ENCODE data around the gene ASF1A.
A peak's percentile ranks its signal among the peaks of the same experiment; 100 is the strongest.

Gene ASF1A

DNA sequence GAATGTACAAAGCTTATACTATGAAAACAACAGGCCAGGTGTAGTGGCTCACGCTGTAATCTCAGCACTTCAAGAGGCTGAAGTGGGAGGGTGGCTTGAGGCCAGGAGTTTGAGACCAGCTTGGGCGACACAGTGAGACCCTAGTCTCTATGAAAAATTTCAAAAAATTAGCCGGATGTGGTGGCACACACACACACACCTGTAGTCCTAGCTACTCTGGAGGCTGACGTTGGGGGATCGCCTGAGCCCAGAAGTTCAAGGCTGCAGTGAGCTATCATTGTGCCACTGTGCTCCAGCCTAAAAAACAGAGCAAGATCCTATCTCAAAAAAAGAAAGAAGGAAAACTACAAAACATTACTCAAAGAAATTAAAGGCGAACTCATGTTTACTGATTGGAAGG, 7.3 kb upstream of the ASF1A start:
- Histone ChIP-seq H3K36me3 (ENCODE audit: insufficient read depth, low read depth, low read length) (no peaks in the 10 kb centered on the region), H3K4me3 (ENCODE audit: low read length) (no peak overlapping the region), H3K9me3 (ENCODE audit: insufficient read depth, low read depth, low read length) (no peaks in the 10 kb centered on the region), H3K27ac (ENCODE audit: low read length) (no peak overlapping the region), H3K9ac (ENCODE audit: low read depth, low read length) (no peak overlapping the region), H3K27me3 (ENCODE audit: insufficient read depth, low read length) (no peaks in the 10 kb centered on the region), H3K4me1 (ENCODE audit: insufficient read depth, low read length) (peaks cover 13% of the 10 kb centered on the region)

GRCh38 chr6:118889163-118889562, 4.8 kb upstream of the ASF1A start:
- no peaks in the 10 kb centered on the region for H3K36me3 ChIP-seq (ENCODE audit: insufficient read depth, low read depth, low read length)
- no peak overlapping the region for H3K4me3 ChIP-seq (ENCODE audit: low read length)
- no peaks in the 10 kb centered on the region for H3K27me3 ChIP-seq (ENCODE audit: insufficient read depth, low read length)
- no peak overlapping the region for H3K9ac ChIP-seq (ENCODE audit: low read depth, low read length)
- H3K4me1 ChIP-seq (ENCODE audit: insufficient read depth, low read length): peaks cover 11% of the 10 kb centered on the region; the same call in 1 of the 2 replicates
- H3K9me3 ChIP-seq (ENCODE audit: insufficient read depth, low read depth, low read length): no peaks in the 10 kb centered on the region
- H3K27ac ChIP-seq (ENCODE audit: low read length): no peak overlapping the region

- H3K27me3 ChIP-seq (ENCODE audit: insufficient read depth, low read length): no peaks in the 10 kb centered on the region
- H3K9ac ChIP-seq (ENCODE audit: low read depth, low read length): 0 out of 2 replicates have a peak overlapping the region, but pooled peaks have one; percentile 10
- peaks cover 11% of the 10 kb centered on the region; the same call in 1 of the 2 replicates for H3K4me1 ChIP-seq (ENCODE audit: insufficient read depth, low read length)
- no peaks in the 10 kb centered on the region for H3K36me3 ChIP-seq (ENCODE audit: insufficient read depth, low read depth, low read length)
- H3K9me3 ChIP-seq (ENCODE audit: insufficient read depth, low read depth, low read length): no peaks in the 10 kb centered on the region
- no peak overlapping the region for H3K27ac ChIP-seq (ENCODE audit: low read length)
- no peak overlapping the region for H3K4me3 ChIP-seq (ENCODE audit: low read length)
Measured at GRCh38 chr6:118890997-118891790, 2.8 kb upstream of the ASF1A start.

DNA sequence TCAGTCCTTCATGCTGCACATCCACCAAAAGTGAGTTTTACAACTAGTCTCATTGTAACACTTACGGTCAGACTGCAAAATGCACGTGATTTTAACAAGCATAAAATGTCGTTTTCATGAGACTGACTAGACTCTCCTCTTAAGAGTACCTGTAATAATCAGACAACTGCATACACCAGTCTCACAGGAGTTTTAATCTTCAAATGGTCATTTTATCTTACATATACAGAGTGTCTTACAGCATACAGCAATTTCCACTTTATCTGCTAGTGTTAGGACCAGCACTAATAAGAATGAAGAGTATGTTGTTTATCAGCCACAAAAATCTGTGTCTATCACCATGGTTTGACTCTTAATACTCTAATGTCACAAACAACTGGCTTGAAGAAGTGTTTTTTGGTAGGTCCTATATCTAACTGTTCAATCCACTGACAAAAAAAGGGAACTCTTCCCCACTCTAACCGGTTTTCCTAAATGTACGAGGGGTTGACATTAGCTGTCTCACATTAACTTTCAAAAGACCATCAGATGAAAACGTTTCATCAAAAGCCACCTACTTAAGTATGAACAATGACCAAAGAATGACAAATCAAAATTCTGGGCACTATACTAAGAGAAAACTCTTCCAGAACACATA, 1.5 kb upstream of the ASF1A start:
- H3K9me3 ChIP-seq (ENCODE audit: insufficient read depth, low read depth, low read length): no peaks in the 10 kb centered on the region
- no peaks in the 10 kb centered on the region for H3K27me3 ChIP-seq (ENCODE audit: insufficient read depth, low read length)
- H3K4me3 ChIP-seq (ENCODE audit: low read length): peak overlapping the region; percentile 98
- peaks cover 2% of the 10 kb centered on the region; the same call in 1 of the 2 replicates for H3K36me3 ChIP-seq (ENCODE audit: insufficient read depth, low read depth, low read length)
- H3K4me1 ChIP-seq (ENCODE audit: insufficient read depth, low read length): peaks cover 11% of the 10 kb centered on the region; the same call in 1 of the 2 replicates
- H3K27ac ChIP-seq (ENCODE audit: low read length): peak overlapping the region; percentile 87
- H3K9ac ChIP-seq (ENCODE audit: low read depth, low read length): peak overlapping the region; percentile 93; the same call in 1 of the 2 replicates

DNA sequence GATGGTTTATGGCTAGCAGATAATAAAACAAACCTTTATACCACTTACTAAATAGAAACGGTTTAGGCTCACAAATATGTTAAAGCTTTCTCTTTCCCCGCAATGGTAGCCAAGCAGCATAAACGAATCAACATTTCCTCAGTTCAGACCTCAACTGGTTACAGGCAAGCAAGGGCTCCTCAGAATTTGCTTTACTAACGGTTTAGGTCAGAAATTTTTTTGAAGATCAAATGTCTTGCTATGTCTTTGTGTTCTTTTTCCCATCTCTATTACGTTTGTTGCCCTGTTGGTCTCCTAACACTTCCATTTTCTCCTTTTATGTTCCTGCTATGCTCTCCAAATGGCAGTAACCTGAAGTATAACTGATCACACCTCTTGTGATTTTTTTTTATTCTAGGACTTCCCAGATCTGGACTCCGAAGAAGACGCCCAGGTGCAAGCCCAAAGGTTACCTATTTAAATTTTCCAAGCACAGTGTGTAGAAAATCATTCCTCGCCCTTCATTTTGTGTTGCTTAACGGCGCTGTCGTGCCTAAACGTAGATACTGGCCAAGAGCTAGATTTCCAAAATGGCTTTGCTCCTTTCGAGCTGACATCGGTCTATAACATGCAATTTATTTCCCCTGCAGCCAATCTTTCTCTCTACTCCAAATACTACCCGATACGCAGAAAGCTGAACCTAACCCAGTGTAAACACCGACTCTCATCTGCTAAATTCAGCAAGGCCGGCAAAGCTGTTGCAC, 717 bp upstream of the ASF1A start:
- Histone ChIP-seq H3K9ac (ENCODE audit: low read depth, low read length) (peak overlapping the region; percentile 93), H3K27ac (ENCODE audit: low read length) (peak overlapping the region; percentile 87), H3K4me1 (ENCODE audit: insufficient read depth, low read length) (peaks cover 17% of the 10 kb centered on the region; the same call in 1 of the 2 replicates), H3K9me3 (ENCODE audit: insufficient read depth, low read depth, low read length) (no peaks in the 10 kb centered on the region), H3K27me3 (ENCODE audit: insufficient read depth, low read length) (no peaks in the 10 kb centered on the region), H3K4me3 (ENCODE audit: low read length) (peak overlapping the region; percentile 98), H3K36me3 (ENCODE audit: insufficient read depth, low read depth, low read length) (peaks cover 9% of the 10 kb centered on the region; the same call in 1 of the 2 replicates)

GRCh38 chr6:118894425-118895260, 691 bp downstream of the ASF1A start:
- Histone ChIP-seq H3K9ac (ENCODE audit: low read depth, low read length) (peak overlapping the region; percentile 97), H3K27me3 (ENCODE audit: insufficient read depth, low read length) (no peaks in the 10 kb centered on the region), H3K4me1 (ENCODE audit: insufficient read depth, low read length) (peaks cover 27% of the 10 kb centered on the region), H3K9me3 (ENCODE audit: insufficient read depth, low read depth, low read length) (no peaks in the 10 kb centered on the region), H3K4me3 (ENCODE audit: low read length) (peak overlapping the region; percentile 98), H3K36me3 (ENCODE audit: insufficient read depth, low read depth, low read length) (peaks cover 21% of the 10 kb centered on the region; the same call in 1 of the 2 replicates), H3K27ac (ENCODE audit: low read length) (peak overlapping the region; percentile 85)

DNA sequence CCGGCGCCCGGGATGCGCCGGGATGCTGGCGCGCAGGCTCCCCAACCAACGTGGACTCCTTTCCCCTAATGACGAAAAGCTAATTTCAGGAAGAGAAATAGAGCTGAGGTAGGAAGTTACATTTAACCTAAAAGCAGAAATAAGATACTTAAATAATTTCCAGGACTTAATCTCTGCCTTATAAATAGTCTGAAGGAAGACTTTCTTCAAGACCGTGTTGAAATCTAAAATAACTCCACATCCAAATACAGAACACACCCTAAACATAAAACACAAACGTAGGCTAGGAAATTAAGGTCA, 1.3 kb downstream of the ASF1A start:
- Histone ChIP-seq H3K9me3 (ENCODE audit: insufficient read depth, low read depth, low read length) (no peaks in the 10 kb centered on the region), H3K4me3 (ENCODE audit: low read length) (peak overlapping the region; percentile 98), H3K36me3 (ENCODE audit: insufficient read depth, low read depth, low read length) (peaks cover 26% of the 10 kb centered on the region; the same call in 1 of the 2 replicates), H3K4me1 (ENCODE audit: insufficient read depth, low read length) (peaks cover 30% of the 10 kb centered on the region), H3K27me3 (ENCODE audit: insufficient read depth, low read length) (no peaks in the 10 kb centered on the region), H3K27ac (ENCODE audit: low read length) (peak overlapping the region; percentile 85), H3K9ac (ENCODE audit: low read depth, low read length) (peak overlapping the region; percentile 97)

- H3K4me3 ChIP-seq (ENCODE audit: low read length): peak overlapping the region; percentile 98
- H3K9me3 ChIP-seq (ENCODE audit: insufficient read depth, low read depth, low read length): no peaks in the 10 kb centered on the region
- peaks cover 33% of the 10 kb centered on the region; the same call in 1 of the 2 replicates for H3K36me3 ChIP-seq (ENCODE audit: insufficient read depth, low read depth, low read length)
- no peaks in the 10 kb centered on the region for H3K27me3 ChIP-seq (ENCODE audit: insufficient read depth, low read length)
- H3K9ac ChIP-seq (ENCODE audit: low read depth, low read length): peak overlapping the region; percentile 97; the same call in 1 of the 2 replicates
- H3K4me1 ChIP-seq (ENCODE audit: insufficient read depth, low read length): peaks cover 30% of the 10 kb centered on the region
- peak overlapping the region; percentile 90 for H3K27ac ChIP-seq (ENCODE audit: low read length)
Measured at GRCh38 chr6:118895859-118896258, 1.9 kb downstream of the ASF1A start.

DNA sequence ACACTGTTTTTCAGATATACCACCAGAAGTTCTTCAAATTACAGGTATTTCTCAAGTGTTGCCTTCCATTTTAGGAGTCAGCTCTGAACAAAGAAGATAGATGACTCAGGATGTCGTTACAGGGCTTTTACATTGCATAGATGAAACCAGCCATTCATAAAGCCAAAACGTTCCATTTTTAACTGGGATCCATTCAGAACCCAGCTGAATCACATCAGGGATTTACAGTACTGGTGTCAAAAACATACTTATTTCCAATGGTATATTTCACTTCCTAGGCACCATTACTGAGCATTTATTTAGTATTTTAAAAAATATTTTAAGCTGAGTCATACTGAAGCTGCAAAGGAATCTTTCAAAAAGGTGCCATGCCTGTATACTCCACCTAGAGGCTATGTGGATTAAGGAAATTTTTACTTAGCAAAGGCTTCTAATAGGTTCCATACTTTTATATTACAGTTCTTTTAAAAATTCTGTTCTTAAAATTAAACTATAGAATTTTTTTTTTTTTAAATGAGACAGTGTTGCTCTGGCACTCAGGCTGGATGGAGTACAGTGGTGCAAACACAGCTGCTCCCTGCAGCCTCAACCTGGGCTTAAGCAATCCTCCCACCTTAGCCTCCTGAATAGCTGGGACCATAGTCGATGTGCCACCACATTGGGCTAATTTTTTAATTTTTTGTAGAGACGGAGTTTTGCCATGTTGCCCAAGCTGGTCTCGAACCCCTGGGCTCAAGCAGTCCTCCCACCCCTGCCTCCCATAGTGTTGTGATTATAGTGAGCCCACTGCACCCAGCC, 2.6 kb downstream of the ASF1A start:
- no peaks in the 10 kb centered on the region for H3K27me3 ChIP-seq (ENCODE audit: insufficient read depth, low read length)
- peak overlapping the region; percentile 98 for H3K4me3 ChIP-seq (ENCODE audit: low read length)
- no peaks in the 10 kb centered on the region for H3K9me3 ChIP-seq (ENCODE audit: insufficient read depth, low read depth, low read length)
- peak overlapping the region; percentile 90 for H3K27ac ChIP-seq (ENCODE audit: low read length)
- H3K36me3 ChIP-seq (ENCODE audit: insufficient read depth, low read depth, low read length): peaks cover 40% of the 10 kb centered on the region; the same call in 1 of the 2 replicates
- peak overlapping the region; percentile 97 for H3K9ac ChIP-seq (ENCODE audit: low read depth, low read length)
- peaks cover 30% of the 10 kb centered on the region for H3K4me1 ChIP-seq (ENCODE audit: insufficient read depth, low read length)

DNA sequence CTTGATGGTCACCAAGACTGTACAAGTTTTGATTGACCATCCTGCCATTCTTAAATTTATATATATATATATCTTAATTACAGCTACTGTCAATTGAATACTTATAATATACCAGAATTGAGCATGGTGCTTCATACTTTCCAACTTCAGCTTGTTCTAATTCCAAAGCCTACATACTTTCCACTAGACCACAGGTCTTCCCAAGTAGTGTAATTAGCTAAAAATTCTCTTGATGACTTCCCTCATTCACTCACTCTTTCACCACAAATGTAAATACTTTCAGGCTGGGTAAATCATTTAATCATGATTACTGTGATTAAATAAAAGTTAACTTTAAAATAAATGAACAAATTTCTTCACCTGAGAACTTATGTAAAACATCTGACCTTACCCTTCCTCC, 3.4 kb downstream of the ASF1A start:
- H3K36me3 ChIP-seq (ENCODE audit: insufficient read depth, low read depth, low read length): peaks cover 48% of the 10 kb centered on the region
- H3K4me1 ChIP-seq (ENCODE audit: insufficient read depth, low read length): peaks cover 26% of the 10 kb centered on the region
- 0 out of 2 replicates have a peak overlapping the region, but pooled peaks have one; percentile 0 for H3K4me3 ChIP-seq (ENCODE audit: low read length)
- H3K9ac ChIP-seq (ENCODE audit: low read depth, low read length): no peak overlapping the region
- H3K9me3 ChIP-seq (ENCODE audit: insufficient read depth, low read depth, low read length): no peaks in the 10 kb centered on the region
- no peak overlapping the region for H3K27ac ChIP-seq (ENCODE audit: low read length)
- no peaks in the 10 kb centered on the region for H3K27me3 ChIP-seq (ENCODE audit: insufficient read depth, low read length)

Measured in iPS-20b (cell line).